Astrocyte (in vitro differentiated cells and primary cell): Measurements from ENCODE around the gene SLC39A10.

Source experiments
- CTCF ChIP-seq: IDR thresholded peaks from 2 replicates; pipeline ENCODE4 v1.5.1; 2011; ENCODE audit warnings: low read depth, mild to moderate bottlenecking, inconsistent platforms, low read length, moderate library complexity; ENCODE audit not compliant: insufficient read depth
- EZH2 ChIP-seq: IDR thresholded peaks from 2 replicates; pipeline ENCODE4 v1.6.1; 2012; ENCODE audit warnings: mild to moderate bottlenecking, low read length, inconsistent platforms; ENCODE audit not compliant: insufficient read depth

DNA sequence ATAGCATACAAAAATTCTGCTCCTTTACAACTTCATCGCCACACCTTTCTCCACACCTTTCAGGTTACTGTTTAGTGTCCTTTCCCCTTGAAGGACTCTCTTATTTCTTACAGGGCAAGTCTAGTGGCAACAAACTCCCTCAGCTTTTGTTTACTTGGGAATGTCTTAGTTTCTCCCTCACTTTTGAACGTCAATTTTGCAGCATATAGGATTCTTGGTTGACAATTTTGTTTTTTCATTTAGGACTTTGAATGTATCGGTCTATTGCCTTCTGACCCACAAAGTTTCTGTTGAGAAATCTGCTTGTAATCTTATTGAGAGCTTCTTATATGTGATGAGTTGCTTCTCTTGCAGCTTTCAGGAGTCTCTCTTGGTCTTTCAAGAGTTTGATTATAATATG is 43.5 kb downstream of the SLC39A10 start:
- TF ChIP-seq CTCF (no peak), EZH2 (no peak)
